Gastroesophageal sphincter (tissue), 3 donors: ENCODE measurements around the gene LTBP2.

Source experiments
- EP300 ChIP-seq: sonication (generic); formaldehyde crosslinking; IDR thresholded peaks from one replicate; pipeline ENCODE4 v1.6.1; 2017; ENCODE audit warnings: antibody characterized with exemption, mild to moderate bottlenecking
- POLR2A ChIP-seq, 2 donors: fragments of 450-650 bp; IDR thresholded peaks; one replicate each; pipeline ENCODE4 v1.6.1; 2017; ENCODE audit warnings: antibody characterized with exemption in 2 of 2, mild to moderate bottlenecking in 2 of 2, moderate library complexity in 1 of 2
- POLR2AphosphoS5 ChIP-seq: sonication (generic); formaldehyde crosslinking; IDR thresholded peaks from one replicate; pipeline ENCODE4 v1.6.1; 2017; ENCODE audit warnings: antibody characterized with exemption
- TF ChIP-seq, protein P1 (sequence below), 4 experiments: fragments of 200-600 bp in 2 of 4; fragments of 450-650 bp in 2 of 4; sonication (generic) in 1 of 4; IDR thresholded peaks; one replicate each; pipeline ENCODE4 v1.5.1; 2017 to 2019; ENCODE audit warnings: antibody characterized with exemption in 4 of 4, mild to moderate bottlenecking in 2 of 4, moderate library complexity in 2 of 4

DNA sequence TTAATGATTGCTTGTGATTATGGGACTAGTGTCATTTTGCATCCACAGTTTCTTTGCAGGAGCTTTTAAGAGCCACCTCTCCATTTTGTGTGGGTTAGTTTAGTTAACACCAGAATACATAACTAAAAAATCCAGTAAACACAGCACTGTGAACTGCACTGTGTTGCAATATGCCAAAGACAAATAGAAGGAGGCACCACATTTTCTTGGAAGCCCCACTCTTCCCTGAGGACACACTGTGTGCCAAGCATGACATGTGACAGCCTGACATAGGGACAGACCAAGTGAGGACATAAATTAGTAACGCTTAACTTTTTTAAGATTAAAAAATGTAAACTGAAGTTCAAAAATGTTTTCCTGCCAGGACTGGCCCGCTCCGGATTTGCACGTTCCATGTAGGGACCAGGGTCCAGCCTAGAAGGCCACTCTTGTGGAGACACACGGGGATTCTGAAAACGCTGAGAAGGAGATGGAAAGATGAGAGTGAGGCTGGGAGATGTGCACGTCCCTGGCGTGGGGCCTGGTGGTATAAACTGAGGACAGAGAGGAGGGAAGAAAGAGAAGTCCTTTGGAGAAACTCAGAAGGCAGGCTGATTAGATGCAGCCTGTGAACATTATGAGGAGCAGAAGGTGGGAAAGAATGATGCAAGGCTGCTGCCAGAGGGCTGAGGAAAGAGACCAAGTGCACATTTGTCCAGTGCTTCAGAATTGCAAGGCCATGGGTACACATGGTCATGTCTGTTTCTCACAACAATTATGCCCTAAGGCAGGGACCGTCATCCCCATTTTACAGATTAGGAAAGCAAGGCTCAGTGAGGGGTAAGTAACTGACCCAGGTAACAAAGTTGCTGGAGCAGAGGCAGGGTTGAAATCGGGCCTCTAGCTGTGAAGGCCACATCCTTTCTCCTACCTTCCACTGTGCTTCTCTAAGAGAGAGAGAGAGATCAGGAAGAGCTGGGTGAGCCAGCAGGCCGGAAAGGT lies 73.3 kb downstream of the LTBP2 start:
- TF ChIP-seq POLR2AphosphoS5 (no peak), EP300 (no peak), POLR2A (IDR thresholded peaks at IDR 0.05) (no peak)
- TF ChIP-seq, protein P1, sequence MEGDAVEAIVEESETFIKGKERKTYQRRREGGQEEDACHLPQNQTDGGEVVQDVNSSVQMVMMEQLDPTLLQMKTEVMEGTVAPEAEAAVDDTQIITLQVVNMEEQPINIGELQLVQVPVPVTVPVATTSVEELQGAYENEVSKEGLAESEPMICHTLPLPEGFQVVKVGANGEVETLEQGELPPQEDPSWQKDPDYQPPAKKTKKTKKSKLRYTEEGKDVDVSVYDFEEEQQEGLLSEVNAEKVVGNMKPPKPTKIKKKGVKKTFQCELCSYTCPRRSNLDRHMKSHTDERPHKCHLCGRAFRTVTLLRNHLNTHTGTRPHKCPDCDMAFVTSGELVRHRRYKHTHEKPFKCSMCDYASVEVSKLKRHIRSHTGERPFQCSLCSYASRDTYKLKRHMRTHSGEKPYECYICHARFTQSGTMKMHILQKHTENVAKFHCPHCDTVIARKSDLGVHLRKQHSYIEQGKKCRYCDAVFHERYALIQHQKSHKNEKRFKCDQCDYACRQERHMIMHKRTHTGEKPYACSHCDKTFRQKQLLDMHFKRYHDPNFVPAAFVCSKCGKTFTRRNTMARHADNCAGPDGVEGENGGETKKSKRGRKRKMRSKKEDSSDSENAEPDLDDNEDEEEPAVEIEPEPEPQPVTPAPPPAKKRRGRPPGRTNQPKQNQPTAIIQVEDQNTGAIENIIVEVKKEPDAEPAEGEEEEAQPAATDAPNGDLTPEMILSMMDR (IDR thresholded peaks at IDR 0.05): no peak
